HG03064 (cell line): ENCODE data around the gene ITFG1.
"Not testable (repeated sequence)": the region's sequence is repeated elsewhere in the genome, so short reads cannot be mapped to it uniquely, and the experiment has no call there.

ENCODE experiments used
- ATAC-seq: cut with Tn5 transposase; IDR thresholded peaks from one replicate; pipeline ENCODE4 v1.9.1; 2021; ENCODE audit warnings: low read depth; ENCODE audit not compliant: unreplicated experiment

Gene ITFG1

GRCh38 chr16:47349029-47349428, 111.8 kb downstream of the ITFG1 start:
- ATAC-seq, result not testable (repeated sequence)

- not testable (repeated sequence) for ATAC-seq
Observed at GRCh38 chr16:47347021-47347696, 113.7 kb downstream of the ITFG1 start.

GRCh38 chr16:47342055-47342454, 118.8 kb downstream of the ITFG1 start:
- no peak for ATAC-seq

GRCh38 chr16:47330562-47330961, 130.3 kb downstream of the ITFG1 start:
- not testable (repeated sequence) for ATAC-seq

- ATAC-seq, result not testable (repeated sequence)
Observed at GRCh38 chr16:47324309-47324708, 136.6 kb downstream of the ITFG1 start.

- no peak for ATAC-seq
Observed at GRCh38 chr16:47323241-47323640, 137.6 kb downstream of the ITFG1 start.

- no peak for ATAC-seq
Observed at GRCh38 chr16:47320546-47321310, 140.1 kb downstream of the ITFG1 start.

GRCh38 chr16:47317465-47318240, 143.2 kb downstream of the ITFG1 start:
- ATAC-seq, result no peak

GRCh38 chr16:47316442-47317015, 144.3 kb downstream of the ITFG1 start:
- no peak for ATAC-seq

- ATAC-seq, result no peak
Observed at GRCh38 chr16:47311738-47312505, 148.9 kb downstream of the ITFG1 start.

- ATAC-seq, result no peak
Observed at GRCh38 chr16:47310792-47311211, 150.1 kb downstream of the ITFG1 start.

- no peak for ATAC-seq
Observed at GRCh38 chr16:47309581-47310312, 151.1 kb downstream of the ITFG1 start.

- ATAC-seq, result no peak
Observed at GRCh38 chr16:47308601-47309000, 152.3 kb downstream of the ITFG1 start.

- no peak for ATAC-seq
Observed at GRCh38 chr16:47304563-47304962, 156.3 kb downstream of the ITFG1 start.

- no peak for ATAC-seq
Observed at GRCh38 chr16:47299587-47299986, 161.3 kb downstream of the ITFG1 start.

- ATAC-seq, result no peak
Observed at GRCh38 chr16:47284999-47285398, 175.9 kb downstream of the ITFG1 start.

- no peak for ATAC-seq
Observed at GRCh38 chr16:47278306-47278970, 182.4 kb downstream of the ITFG1 start.

- no peak for ATAC-seq
Observed at GRCh38 chr16:47276522-47276921, 184.3 kb downstream of the ITFG1 start.

- no peak for ATAC-seq
Observed at GRCh38 chr16:47262938-47263337, 197.9 kb downstream of the ITFG1 start.
